ENCODE measurements around the gene GNA12. TPM values are rescaled to one million over a fixed set of nuclear protein-coding genes. Genes with fewer than 3 reads are reported as not detected.
"Not testable (repeated sequence)": the region's sequence is repeated elsewhere in the genome, so short reads cannot be mapped to it uniquely, and the experiment has no call there.

Gene GNA12
- total and polyA plus RNA-seq, 2 experiments from 2014 or later = 11.2 to 13.8 TPM

GRCh38 chr7:2700141-2700850, 143.8 kb downstream of the GNA12 start:
- H3K27me3 ChIP-seq (replicated peaks; ENCODE audit: insufficient read depth) = no peaks in the 10 kb centered on the region
- 86 to 88% methylated on average over 39 to 40 of the region's 40 CpGs for WGBS, 2 experiments (ENCODE audit: low coverage in 1 of 2, low lambda C conversion rate in 2 of 2, missing lambda C conversion rate in 2 of 2)
- TF ChIP-seq EZH2phosphoT487 (IDR thresholded peaks at IDR 0.05; ENCODE audit: insufficient read depth, low read depth) = no peak
- TF ChIP-seq EZH2 (IDR thresholded peaks at IDR 0.05; ENCODE audit: insufficient read depth, poor library complexity, severe bottlenecking) = no peak
- no peaks in the 10 kb centered on the region for H3F3A ChIP-seq (ENCODE audit: insufficient read depth)
- H3K4me3 ChIP-seq = no peak overlapping the region
- no peak overlapping the region for H3K4me2 ChIP-seq (ENCODE audit: unreplicated experiment)
- H3K9me3 ChIP-seq (ENCODE audit: low read depth) = no peaks in the 10 kb centered on the region
- no peaks in the 10 kb centered on the region for H3K9me2 ChIP-seq (ENCODE audit: insufficient read depth)
- no peak overlapping the region for H3K27ac ChIP-seq
- H4K20me1 ChIP-seq (ENCODE audit: insufficient read depth) = no peaks in the 10 kb centered on the region
- no peak for DNase-seq
- no peak overlapping the region for H3K9ac ChIP-seq
- no peaks in the 10 kb centered on the region for H3K79me2 ChIP-seq (ENCODE audit: insufficient read depth)
- 0 out of 2 replicates have a peak, but pooled peaks cover 8% of the 10 kb centered on the region for H3K4me1 ChIP-seq (ENCODE audit: insufficient read depth)
- H3K36me3 ChIP-seq (ENCODE audit: low read depth) = no peaks in the 10 kb centered on the region
- H2AFZ ChIP-seq = no peak overlapping the region
- in situ Hi-C loops (cut with MboI) = loop anchor here (25.0 kb wide), 1 partner anchor 462 kb away; no protein-coding TSS in a partner anchor

GRCh38 chr7:2699289-2699620, 144.9 kb downstream of the GNA12 start:
- Histone ChIP-seq H3K9ac (no peak overlapping the region), H3K4me1 (ENCODE audit: insufficient read depth) (0 out of 2 replicates have a peak, but pooled peaks cover 8% of the 10 kb centered on the region), H3K79me2 (ENCODE audit: insufficient read depth) (no peaks in the 10 kb centered on the region), H3K27ac (no peak overlapping the region), H3K4me2 (ENCODE audit: unreplicated experiment) (no peak overlapping the region), H4K20me1 (ENCODE audit: insufficient read depth) (no peaks in the 10 kb centered on the region), H2AFZ (no peak overlapping the region), H3K27me3 (replicated peaks; ENCODE audit: insufficient read depth) (no peaks in the 10 kb centered on the region), H3F3A (ENCODE audit: insufficient read depth) (no peaks in the 10 kb centered on the region), H3K9me2 (ENCODE audit: insufficient read depth) (no peaks in the 10 kb centered on the region), H3K36me3 (ENCODE audit: low read depth) (no peaks in the 10 kb centered on the region), H3K9me3 (ENCODE audit: low read depth) (no peaks in the 10 kb centered on the region), H3K4me3 (no peak overlapping the region)
- DNase-seq = no peak
- 69 to 72% methylated on average over 14 to 15 of the region's 15 CpGs for WGBS, 2 experiments (ENCODE audit: low coverage in 1 of 2, low lambda C conversion rate in 2 of 2, missing lambda C conversion rate in 2 of 2)
- in situ Hi-C loops (cut with MboI) = loop anchor here (25.0 kb wide), 1 partner anchor 237 kb away; no protein-coding TSS in a partner anchor
- no peak for TF ChIP-seq EZH2 (IDR thresholded peaks at IDR 0.05; ENCODE audit: insufficient read depth, poor library complexity, severe bottlenecking)
- TF ChIP-seq EZH2phosphoT487 (IDR thresholded peaks at IDR 0.05; ENCODE audit: insufficient read depth, low read depth) = no peak

- Histone ChIP-seq H3K9me2 (ENCODE audit: insufficient read depth) (no peaks in the 10 kb centered on the region), H3K4me2 (ENCODE audit: unreplicated experiment) (no peak overlapping the region), H3K4me3 (no peak overlapping the region), H4K20me1 (ENCODE audit: insufficient read depth) (no peaks in the 10 kb centered on the region), H3K36me3 (ENCODE audit: low read depth) (no peaks in the 10 kb centered on the region), H3K27ac (no peak overlapping the region), H3F3A (ENCODE audit: insufficient read depth) (no peaks in the 10 kb centered on the region), H2AFZ (no peak overlapping the region), H3K4me1 (ENCODE audit: insufficient read depth) (0 out of 2 replicates have a peak, but pooled peaks cover 8% of the 10 kb centered on the region), H3K9ac (no peak overlapping the region), H3K27me3 (replicated peaks; ENCODE audit: insufficient read depth) (no peaks in the 10 kb centered on the region), H3K79me2 (ENCODE audit: insufficient read depth) (no peaks in the 10 kb centered on the region), H3K9me3 (ENCODE audit: low read depth) (no peaks in the 10 kb centered on the region)
- 62 to 66% methylated on average over 18 of the region's 18 CpGs for WGBS, 2 experiments (ENCODE audit: low coverage in 1 of 2, low lambda C conversion rate in 2 of 2, missing lambda C conversion rate in 2 of 2)
- DNase-seq = no peak
- TF ChIP-seq EZH2 (IDR thresholded peaks at IDR 0.05; ENCODE audit: insufficient read depth, poor library complexity, severe bottlenecking) (no peak), EZH2phosphoT487 (IDR thresholded peaks at IDR 0.05; ENCODE audit: insufficient read depth, low read depth) (no peak)
- in situ Hi-C loops (cut with MboI) = loop anchor here (25.0 kb wide), 1 partner anchor 236 kb away; no protein-coding TSS in a partner anchor
These were observed 145.4 kb downstream of the GNA12 start for GRCh38 chr7:2698581-2699288.

- WGBS, 2 experiments (ENCODE audit: low coverage in 1 of 2, low lambda C conversion rate in 2 of 2, missing lambda C conversion rate in 2 of 2) = 94% methylated on average over 8 of the region's 8 CpGs
- DNase-seq = not testable (repeated sequence)
- in situ Hi-C loops (cut with MboI) = loop anchor here (25.0 kb wide), 1 partner anchor 232 kb away; no protein-coding TSS in a partner anchor
These were observed 150.0 kb downstream of the GNA12 start for GRCh38 chr7:2694122-2694436.

GRCh38 chr7:2693420-2694121, 150.5 kb downstream of the GNA12 start:
- H3K9me3 ChIP-seq (ENCODE audit: low read depth) = not testable (repeated sequence)

More at GRCh38 chr7:2694122-2694436, 150.0 kb downstream of the GNA12 start:
- H3K4me1 ChIP-seq (ENCODE audit: insufficient read depth); H2AFZ ChIP-seq; H3K9ac ChIP-seq; H3K9me2 ChIP-seq (ENCODE audit: insufficient read depth); H3K79me2 ChIP-seq (ENCODE audit: insufficient read depth); H3K4me3 ChIP-seq; H4K20me1 ChIP-seq (ENCODE audit: insufficient read depth); H3K4me2 ChIP-seq (ENCODE audit: unreplicated experiment); H3F3A ChIP-seq (ENCODE audit: insufficient read depth); H3K27ac ChIP-seq; H3K27me3 ChIP-seq (replicated peaks; ENCODE audit: insufficient read depth); H3K36me3 ChIP-seq (ENCODE audit: low read depth); H3K9me3 ChIP-seq (ENCODE audit: low read depth): not testable (repeated sequence)

More at GRCh38 chr7:2693420-2694121, 150.5 kb downstream of the GNA12 start:
- not testable (repeated sequence) for H3K79me2 ChIP-seq (ENCODE audit: insufficient read depth); H2AFZ ChIP-seq; H3K9ac ChIP-seq; H3K9me2 ChIP-seq (ENCODE audit: insufficient read depth); H3K27ac ChIP-seq; H3K4me1 ChIP-seq (ENCODE audit: insufficient read depth); DNase-seq; H3K36me3 ChIP-seq (ENCODE audit: low read depth); H3K4me3 ChIP-seq; H3K27me3 ChIP-seq (replicated peaks; ENCODE audit: insufficient read depth); H4K20me1 ChIP-seq (ENCODE audit: insufficient read depth); H3K4me2 ChIP-seq (ENCODE audit: unreplicated experiment); H3F3A ChIP-seq (ENCODE audit: insufficient read depth)
- in situ Hi-C loops (cut with MboI) = loop anchor here (25.0 kb wide), 1 partner anchor 231 kb away; no protein-coding TSS in a partner anchor
- 91 to 95% methylated on average over 19 of the region's 19 CpGs for WGBS, 2 experiments (ENCODE audit: low coverage in 1 of 2, low lambda C conversion rate in 2 of 2, missing lambda C conversion rate in 2 of 2)

Measured in GM23248 (cell line).